ENCODE results near the gene AFAP1L1. TPM values are rescaled to one million over a fixed set of nuclear protein-coding genes. Genes with fewer than 3 reads are reported as not detected.

AFAP1L1 gene
- total and polyA plus RNA-seq, 3 donors from 2014 or later, result 10.4 to 12.6 (median 11.9) TPM

DNA sequence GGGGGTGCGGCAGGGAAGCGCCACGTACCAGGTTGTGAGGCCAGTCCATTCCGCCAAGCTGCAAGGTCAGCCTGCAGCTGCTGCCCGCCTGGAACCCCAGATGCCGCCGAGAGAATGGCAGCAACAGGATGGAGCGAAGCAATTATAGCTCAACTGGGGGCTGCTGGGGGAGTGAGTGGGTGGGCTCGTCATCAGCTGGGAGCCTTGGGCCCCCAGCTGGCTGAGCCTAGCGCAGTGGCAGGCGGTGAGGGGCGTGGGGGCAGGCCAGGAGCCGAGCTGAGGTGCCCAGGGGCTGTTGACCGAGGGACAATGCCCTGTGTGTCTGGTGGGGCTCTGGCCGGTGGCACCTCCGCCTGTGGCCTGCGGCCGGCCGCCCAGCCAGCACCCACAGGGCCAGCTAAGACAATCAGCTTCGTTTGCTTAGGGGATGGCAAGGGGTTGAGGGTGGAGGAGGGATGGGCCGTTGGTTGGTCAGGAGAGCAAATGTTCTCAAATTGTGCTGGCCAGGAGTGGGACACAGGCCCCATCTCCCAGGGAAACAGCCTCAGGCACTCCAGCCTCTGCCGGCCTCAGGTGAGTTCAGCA is 107.6 kb downstream of the AFAP1L1 start, which contains the start of gene IL17B:
Gene IL17B (minus strand): TSS at position 116 of the 585 bp plus-strand sequence. CDS start 67 bp downstream, at position 49.
- no peak within 1 kb of the TSS for H3K4me3 ChIP-seq
- H3K27me3 ChIP-seq, result no peaks in the 10 kb centered on the region
- H3K27ac ChIP-seq, result peak within 1 kb of the TSS; percentile 78 to 91
- H3K36me3 ChIP-seq (ENCODE audit: low read depth, missing control alignments), result no peaks in the 10 kb centered on the region
- WGBS, 2 donors, result 57 to 63% methylated on average over 15 to 22 of the region's 22 CpGs
- H3K4me1 ChIP-seq, result peaks cover 60% of the 10 kb centered on the region
- TF ChIP-seq POLR2A (IDR thresholded peaks at IDR 0.05) (no peak), CTCF (IDR thresholded peaks at IDR 0.05) (no peak)
- no peak for DNase-seq
- H3K9me3 ChIP-seq, result no peaks in the 10 kb centered on the region
- intact Hi-C loops (cut with DNase I; ENCODE audit: low total_unique reads), result no loop called here

DNA sequence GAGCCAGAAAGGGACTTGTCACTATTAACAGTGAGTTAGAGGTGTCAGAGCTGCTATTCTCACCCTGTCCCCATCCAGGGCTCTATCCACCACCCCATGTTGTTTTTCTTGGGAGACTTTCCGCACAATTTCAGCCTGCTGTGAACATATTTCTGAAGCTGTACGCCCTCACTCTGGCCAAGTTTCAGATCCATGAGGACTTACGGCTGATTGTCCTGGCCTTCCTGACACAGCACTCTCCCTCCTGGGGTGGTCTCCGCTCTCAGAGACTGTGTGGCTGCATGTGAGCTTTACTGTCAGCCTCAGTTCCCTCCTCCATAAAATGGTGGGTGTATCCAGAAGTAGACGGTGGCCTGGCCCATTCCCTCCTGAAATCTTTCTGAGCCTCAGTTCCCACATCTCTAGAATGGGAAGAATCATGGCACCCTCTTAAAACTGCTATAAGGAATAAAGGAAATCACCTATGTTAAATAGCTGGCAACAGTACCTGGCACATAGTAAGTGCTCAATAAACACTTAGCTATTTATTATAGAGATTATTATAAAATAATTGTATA is 108.2 kb downstream of the AFAP1L1 start:
- Histone ChIP-seq H3K27ac (peak overlapping the region; percentile 78 to 91), H3K9me3 (no peaks in the 10 kb centered on the region), H3K4me1 (peaks cover 62% of the 10 kb centered on the region), H3K36me3 (ENCODE audit: low read depth, missing control alignments) (no peaks in the 10 kb centered on the region), H3K27me3 (no peaks in the 10 kb centered on the region), H3K4me3 (no peak overlapping the region)
- TF ChIP-seq CTCF (IDR thresholded peaks at IDR 0.05), result no peak
- no peak for TF ChIP-seq POLR2A (IDR thresholded peaks at IDR 0.05)
- WGBS, 2 donors, result 52 to 62% methylated on average over 5 of the region's 5 CpGs
- peak; percentile 64 for DNase-seq
- intact Hi-C loops (cut with DNase I; ENCODE audit: low total_unique reads), result loop anchor here (5.0 kb wide), 2 partner anchors 37 to 52 kb away; no protein-coding TSS in a partner anchor

GRCh38 chr5:149380466-149381121 is 108.9 kb downstream of the AFAP1L1 start:
- Histone ChIP-seq H3K4me1 (peaks cover 66% of the 10 kb centered on the region), H3K27ac (peak overlapping the region; percentile 78 to 91), H3K4me3 (no peak overlapping the region)

DNA sequence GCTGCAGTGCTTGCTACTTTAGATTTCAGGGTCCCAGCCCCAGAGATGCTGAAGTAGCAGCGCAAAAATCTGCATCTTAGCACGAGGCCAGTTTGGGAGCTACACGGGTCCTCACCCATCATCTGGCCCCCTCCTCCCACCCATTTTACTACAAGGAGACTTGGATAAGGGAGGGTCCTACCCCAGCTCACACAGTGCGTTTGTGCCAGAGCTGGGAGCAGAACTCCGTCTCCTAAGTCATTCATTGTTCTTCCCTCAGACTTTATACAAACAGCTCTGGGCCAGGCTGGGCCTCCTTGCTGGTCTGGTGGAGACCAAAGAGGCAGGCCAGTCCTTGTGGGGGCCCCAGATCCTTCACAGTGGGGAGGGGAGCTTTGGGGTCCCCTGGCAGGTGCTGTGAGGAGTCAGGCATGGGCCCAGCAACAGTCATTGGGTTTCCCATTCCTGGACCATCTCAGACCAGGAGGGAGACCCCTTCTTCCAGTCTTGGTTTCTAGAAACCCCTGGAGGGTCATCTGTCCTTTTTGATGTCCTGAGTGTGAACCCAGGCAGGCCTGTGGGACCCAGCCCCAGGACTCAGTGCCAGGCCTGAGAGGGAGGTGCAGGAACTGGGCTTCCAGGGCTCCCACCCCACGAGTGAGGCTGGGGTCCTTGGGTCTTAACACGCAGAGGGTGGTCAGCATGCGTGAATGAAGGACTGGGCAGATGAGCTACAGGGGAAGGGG is 109.8 kb downstream of the AFAP1L1 start:
- no peak for DNase-seq
- H3K36me3 ChIP-seq (ENCODE audit: low read depth, missing control alignments), result no peaks in the 10 kb centered on the region
- no peaks in the 10 kb centered on the region for H3K27me3 ChIP-seq
- no peak overlapping the region for H3K4me3 ChIP-seq
- WGBS, 2 donors, result 38 to 61% methylated on average over 8 of the region's 8 CpGs
- no peak for TF ChIP-seq POLR2A (IDR thresholded peaks at IDR 0.05)
- intact Hi-C loops (cut with DNase I; ENCODE audit: low total_unique reads), result loop anchor here (5.0 kb wide), 2 partner anchors 36 to 51 kb away; no protein-coding TSS in a partner anchor
- H3K4me1 ChIP-seq, result peaks cover 74% of the 10 kb centered on the region
- H3K27ac ChIP-seq, result peak overlapping the region; percentile 78 to 91
- no peaks in the 10 kb centered on the region for H3K9me3 ChIP-seq

More at GRCh38 chr5:149380466-149381121, 108.9 kb downstream of the AFAP1L1 start:
- intact Hi-C loops (cut with DNase I; ENCODE audit: low total_unique reads), result loop anchor here (5.0 kb wide), 2 partner anchors 37 to 52 kb away; no protein-coding TSS in a partner anchor
- Histone ChIP-seq H3K36me3 (ENCODE audit: low read depth, missing control alignments) (no peaks in the 10 kb centered on the region), H3K27me3 (no peaks in the 10 kb centered on the region), H3K9me3 (no peaks in the 10 kb centered on the region)
- WGBS, 2 donors, result 61 to 69% methylated on average over 11 to 16 of the region's 16 CpGs
- peak; percentile 68 for DNase-seq
- TF ChIP-seq POLR2A (IDR thresholded peaks at IDR 0.05) (peak; percentile 4), CTCF (IDR thresholded peaks at IDR 0.05) (no peak)

DNA sequence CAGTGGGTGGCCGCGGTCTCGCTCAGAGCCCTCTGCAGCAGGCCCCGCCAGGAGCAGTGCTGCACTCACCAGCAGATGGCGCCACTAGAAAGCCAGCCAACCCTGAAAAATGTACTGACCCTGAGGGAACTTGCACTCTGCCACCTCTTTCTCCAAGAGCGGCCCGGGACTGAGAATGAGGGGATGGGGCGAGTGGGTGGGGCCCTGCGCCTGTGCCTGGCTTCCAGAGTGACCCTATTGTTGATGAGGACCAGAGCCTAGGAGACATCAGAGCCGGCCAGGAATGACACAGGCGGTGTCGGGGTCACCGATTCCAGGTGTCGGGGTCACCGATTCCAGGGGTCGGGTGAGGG is 110.3 kb downstream of the AFAP1L1 start:
- Histone ChIP-seq H3K4me3 (no peak overlapping the region), H3K27ac (peak overlapping the region; percentile 78 to 91), H3K36me3 (ENCODE audit: low read depth, missing control alignments) (no peaks in the 10 kb centered on the region), H3K27me3 (no peaks in the 10 kb centered on the region), H3K9me3 (no peaks in the 10 kb centered on the region), H3K4me1 (peaks cover 80% of the 10 kb centered on the region)
- DNase-seq, result peak; percentile 86
- 44 to 50% methylated on average over 16 of the region's 16 CpGs for WGBS, 2 donors
- peak; percentile 94 to 96 (median 96) for TF ChIP-seq CTCF (IDR thresholded peaks at IDR 0.05)
- TF ChIP-seq POLR2A (IDR thresholded peaks at IDR 0.05), result no peak
- intact Hi-C loops (cut with DNase I; ENCODE audit: low total_unique reads), result loop anchor here (5.0 kb wide), 2 partner anchors 35 to 50 kb away; no protein-coding TSS in a partner anchor
